ENCODE results near the gene INTS13. TPM values are rescaled to one million over a fixed set of nuclear protein-coding genes. Genes with fewer than 3 reads are reported as not detected.
"Not testable (repeated sequence)": the region's sequence is repeated elsewhere in the genome, so short reads cannot be mapped to it uniquely, and the experiment has no call there.

The INTS13 gene
- polyA plus RNA-seq, 4 donors: 27.8 to 37.0 (median 33.2) TPM

DNA sequence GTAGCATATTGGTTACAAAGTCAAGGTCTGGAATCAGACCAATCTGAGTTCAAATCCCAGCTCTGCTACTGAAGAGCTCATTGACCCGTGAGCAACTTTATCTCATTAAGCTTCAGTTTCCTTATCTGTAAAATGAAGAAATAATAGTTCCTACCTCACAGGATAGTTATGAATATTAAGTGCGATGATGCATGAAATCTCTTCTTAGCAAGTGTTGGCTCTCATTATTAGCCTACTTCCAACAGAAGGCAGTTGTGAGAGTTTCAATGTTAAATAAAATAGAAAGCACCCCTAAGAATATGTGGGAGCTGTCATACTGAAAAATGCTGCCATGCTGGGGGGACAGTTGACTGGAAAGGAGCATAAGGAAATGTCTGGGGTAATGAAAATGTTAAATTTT is 65.8 kb downstream of the INTS13 start:
- no peak for DNase-seq (ENCODE audit: low read depth in 4 of 4, low spot score in 2 of 4)

DNA sequence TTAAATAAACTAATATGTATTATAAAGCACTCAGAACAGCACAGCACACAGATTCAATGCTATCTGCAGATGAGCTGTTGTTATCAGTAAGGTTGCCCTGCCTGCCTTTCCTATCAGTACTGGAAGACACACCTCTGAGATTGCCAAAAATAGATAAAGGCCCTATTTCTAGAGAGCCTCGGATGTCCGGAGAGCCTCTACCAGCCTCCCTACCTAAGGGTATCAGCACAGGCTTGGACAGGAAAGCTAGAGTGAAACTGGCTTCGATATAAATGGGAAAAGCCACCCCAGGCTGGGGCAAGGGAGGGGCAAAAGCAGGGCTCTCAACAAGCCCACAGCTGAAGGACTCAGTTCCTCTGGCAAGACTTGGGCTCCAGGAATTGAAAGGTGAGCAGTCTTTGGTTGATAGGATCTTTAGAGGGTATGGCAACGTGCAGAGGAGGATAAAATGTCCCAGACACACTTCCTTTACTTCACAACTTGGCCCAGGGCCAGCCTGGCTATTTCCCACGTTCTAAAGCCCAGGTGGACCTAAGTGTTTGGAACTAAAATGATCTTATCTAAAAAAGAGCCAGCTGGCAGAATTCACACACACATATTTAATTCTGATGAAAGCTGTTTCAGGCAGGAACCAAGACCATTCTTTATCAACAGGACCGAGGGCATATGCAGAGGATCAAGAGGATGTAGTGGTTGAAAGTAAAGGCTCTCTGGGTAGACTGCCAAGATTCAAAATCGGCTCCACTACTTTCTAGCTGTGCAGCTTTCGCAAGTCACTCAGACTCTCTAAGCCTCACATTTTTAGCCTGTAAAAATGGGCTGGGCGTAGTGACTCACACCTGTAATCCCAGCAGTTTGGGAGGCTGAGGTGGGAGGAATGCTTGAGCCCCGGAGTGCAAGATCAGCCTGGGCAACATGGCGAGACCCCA is 67.0 kb downstream of the INTS13 start:
- no peak for DNase-seq (ENCODE audit: low read depth in 4 of 4, low spot score in 2 of 4)

DNA sequence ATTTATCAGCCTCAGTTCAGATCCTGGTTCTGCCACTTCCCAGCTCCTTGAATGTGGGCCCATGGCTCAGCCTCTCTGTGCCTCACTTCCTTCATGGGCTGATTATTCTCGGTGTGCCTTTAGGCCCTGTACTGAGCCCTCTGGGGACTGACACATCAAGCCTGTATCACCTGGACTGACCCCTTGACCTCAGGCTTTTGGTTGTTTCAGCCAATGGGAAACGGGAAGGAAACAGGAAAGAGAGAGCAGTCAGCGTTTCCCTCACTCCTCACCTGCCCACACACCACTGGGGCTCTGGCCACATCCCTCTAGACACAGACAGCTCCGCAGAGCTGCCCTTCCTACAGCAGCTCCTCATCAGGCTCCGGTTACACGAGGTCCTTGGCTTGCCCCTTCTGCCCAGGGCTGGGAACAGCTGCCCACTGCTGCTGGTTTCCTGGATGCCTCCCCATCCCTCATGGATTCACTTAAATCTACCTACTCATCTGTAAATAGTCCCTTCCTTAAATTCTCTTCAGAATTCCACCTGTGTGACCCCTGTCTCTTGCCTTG is 67.8 kb downstream of the INTS13 start:
- no peak for DNase-seq (ENCODE audit: low read depth in 4 of 4, low spot score in 2 of 4)

DNA sequence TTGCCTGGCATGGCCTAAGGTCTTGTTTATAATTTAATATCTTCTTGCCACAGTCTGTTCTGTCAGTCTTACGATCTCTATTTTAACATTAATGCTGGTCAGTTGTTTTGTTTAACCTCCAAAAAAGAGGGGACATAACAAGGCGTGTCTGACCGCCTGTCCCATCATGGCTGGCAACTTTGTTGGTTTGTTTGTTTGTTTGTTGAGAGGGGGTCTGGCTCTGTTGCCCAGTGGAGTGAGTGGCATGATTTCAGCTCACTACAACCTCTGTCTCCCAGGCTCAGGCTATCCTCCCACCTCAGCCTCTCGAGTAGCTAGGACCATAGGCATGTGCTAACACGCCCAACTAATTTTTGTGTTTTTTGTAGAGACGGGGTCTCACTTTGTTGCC is 68.7 kb downstream of the INTS13 start:
- no peak for DNase-seq (ENCODE audit: low read depth in 4 of 4, low spot score in 2 of 4)

DNA sequence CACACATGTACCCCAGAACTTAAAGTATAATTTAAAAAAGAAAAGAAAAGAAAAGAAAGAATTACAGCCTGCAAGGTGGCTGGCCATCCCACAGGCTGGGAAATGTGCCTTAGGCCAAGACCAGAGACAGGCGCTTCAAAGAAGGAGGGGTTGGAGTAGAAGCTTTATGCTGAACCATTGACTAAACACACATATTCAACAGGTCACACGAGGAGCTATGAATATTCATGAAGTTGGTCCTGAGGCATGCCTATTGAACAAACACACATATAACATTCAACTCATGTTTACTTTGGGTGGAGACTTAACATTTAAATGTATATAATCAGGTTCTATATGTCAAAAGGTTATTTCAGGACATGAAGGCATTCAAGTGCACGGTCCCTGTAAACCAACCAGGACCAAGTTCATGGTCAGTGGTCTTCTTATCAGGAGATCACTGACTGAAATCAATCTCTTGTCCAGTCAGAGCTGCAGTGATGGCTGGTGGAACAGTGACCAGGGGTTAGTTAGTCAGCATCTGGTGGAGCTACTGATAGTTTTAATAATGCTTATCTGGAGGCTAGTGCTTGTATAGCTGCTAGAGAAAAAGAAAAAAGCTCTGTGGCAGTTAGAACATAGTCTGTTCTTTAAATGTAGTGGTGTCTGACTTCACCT is 69.2 kb downstream of the INTS13 start:
- no peak for DNase-seq (ENCODE audit: low read depth in 4 of 4, low spot score in 2 of 4)

DNA sequence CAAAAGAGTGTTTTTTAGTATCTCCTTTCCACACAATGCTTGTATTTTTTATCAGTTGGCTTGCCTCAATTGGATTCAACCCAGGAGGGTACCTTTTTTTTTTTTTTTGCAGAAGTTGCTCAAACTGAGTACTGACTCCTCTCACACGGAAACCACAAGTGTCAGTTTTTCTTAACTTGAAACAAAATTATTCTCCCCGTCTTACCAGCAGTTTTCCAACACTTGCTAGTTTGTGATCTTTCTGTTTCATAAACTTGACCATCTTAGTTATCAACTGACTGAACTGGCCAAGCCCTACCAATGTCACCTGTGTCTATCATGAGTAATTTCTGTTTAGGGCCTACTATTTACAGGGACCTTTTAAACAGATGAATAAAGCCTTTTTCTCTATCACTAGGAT is 70.7 kb downstream of the INTS13 start:
- no peak for DNase-seq (ENCODE audit: low read depth in 4 of 4, low spot score in 2 of 4)

DNA sequence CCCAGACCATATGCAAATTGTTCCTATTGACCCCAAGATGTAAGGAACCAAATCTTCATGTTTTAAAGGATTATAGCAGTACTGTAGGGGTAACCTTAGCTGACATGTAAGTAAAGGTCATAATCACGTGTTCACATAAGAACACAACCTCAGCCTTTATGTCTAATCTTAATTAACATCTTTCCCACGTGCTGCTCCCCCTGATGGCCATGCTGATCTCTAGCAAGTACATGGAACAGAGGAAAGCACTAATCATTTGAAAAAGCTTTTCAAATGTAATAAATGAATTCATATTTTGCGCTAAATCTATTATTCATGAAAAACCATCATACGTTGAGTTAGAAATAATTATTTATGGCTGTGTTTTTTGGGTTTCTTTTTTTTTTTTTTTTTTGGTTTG is 74.3 kb downstream of the INTS13 start:
- no peak for DNase-seq (ENCODE audit: low read depth in 4 of 4, low spot score in 2 of 4)

DNA sequence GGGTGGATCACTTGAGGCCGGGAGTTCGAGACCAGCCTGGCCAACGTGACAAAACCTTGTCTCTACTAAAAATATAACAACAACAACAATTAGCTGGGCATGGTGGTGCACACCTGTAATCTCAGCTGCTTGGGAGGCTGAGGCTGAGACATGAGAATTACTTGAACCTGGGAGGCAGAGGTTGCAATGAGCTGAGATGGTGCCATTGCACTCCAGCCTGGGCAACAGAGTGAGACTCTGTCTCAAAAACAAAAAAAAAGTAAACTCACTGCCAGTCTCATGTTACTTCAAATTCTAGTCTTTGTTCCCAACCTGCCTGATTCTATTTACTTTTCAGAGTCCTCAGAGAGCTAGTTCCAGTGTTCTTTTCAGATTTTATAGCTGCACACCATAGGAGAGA is 75.0 kb downstream of the INTS13 start:
- not testable (repeated sequence) for DNase-seq (ENCODE audit: low read depth in 4 of 4, low spot score in 2 of 4)

DNA sequence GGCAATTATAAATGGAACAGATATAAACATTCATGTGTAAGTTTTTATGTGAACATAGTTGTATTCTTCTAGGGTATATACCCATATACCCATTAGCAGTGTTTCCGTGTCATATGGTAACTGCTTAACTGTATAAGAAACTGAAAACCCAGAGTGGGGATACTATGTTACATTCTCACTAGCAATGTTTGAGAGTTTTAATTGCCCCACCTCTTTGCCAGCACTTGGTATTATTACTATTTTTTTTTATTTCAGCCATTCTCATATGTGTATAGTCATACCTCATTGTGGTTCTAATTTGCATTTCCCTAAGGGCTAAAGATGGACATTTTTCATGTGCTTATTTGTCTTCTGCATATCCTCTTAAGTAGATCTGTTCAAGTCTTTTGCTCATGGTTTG is 76.1 kb downstream of the INTS13 start:
- DNase-seq (ENCODE audit: low read depth in 4 of 4, low spot score in 2 of 4): no peak

DNA sequence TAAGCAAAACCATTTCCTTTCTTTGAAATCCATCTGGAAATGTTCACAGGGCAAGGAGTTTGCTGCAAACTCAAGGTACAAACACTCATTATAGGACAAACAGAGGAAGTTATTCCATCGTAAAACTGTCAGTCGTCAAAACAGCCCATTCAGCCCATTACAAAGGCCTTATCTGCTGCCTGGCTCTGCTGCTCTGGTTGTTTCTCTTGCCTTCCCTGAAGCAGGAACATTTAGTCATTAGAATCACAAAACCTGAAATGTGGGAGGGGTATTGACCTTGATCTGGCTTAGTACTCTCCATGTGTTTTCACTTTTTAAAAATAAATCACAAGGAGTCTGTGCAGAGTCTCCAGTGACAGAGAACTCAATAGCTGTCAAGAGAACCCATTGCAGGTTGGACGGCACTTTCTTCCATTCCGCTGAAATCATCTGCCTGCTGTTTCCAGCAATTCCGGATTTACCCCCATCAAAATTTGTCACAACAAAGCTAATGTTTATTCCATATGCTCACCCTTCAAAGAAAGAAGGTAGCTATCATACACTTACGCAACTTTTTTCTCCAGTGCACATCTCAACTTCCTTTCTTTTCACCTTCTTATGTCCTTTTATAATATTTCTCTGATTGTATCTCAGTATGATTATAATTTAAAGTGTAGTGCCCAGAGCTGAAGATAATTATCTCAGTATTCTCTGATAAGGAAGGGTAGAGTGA is 80.2 kb downstream of the INTS13 start:
- DNase-seq (ENCODE audit: low read depth in 4 of 4, low spot score in 2 of 4): no peak

DNA sequence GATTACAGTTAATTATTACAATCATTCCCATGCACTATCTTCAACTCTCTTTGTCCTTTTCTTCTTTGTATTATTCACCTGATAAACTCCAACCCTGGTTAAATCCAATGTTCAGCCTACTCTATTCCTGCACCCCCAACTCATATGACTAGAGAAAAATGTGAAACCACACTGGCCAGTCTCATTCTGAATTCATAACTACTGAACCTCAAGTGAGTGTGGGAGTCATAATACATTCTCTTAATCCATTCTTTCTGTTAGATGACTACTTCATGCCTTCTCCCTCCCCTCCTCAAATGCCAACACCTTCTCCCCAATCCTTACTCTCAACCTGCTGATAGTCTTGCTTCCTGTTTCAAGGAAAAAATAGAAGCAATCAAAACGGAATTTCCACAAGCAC is 82.4 kb downstream of the INTS13 start:
- no peak for DNase-seq (ENCODE audit: low read depth in 4 of 4, low spot score in 2 of 4)

Other genes starting within 250 kb of the INTS13 start
- gene ITPR2, start 104.8 kb downstream of the INTS13 start, polyA plus RNA-seq (ENCODE audit: insufficient read length in 4 of 4): 10 to 100 TPM; 11.0 to 15.3 (median 14.6) TPM
- gene FGFR1OP2, start 489 bp upstream of the INTS13 start, polyA plus RNA-seq (ENCODE audit: insufficient read length in 4 of 4): 10 to 100 TPM; 51.5 to 99.4 (median 66.1) TPM
- 10 to 100 TPM; 70.2 to 92.5 (median 88.4) TPM for gene TM7SF3, start 76.4 kb upstream of the INTS13 start, polyA plus RNA-seq (ENCODE audit: insufficient read length in 4 of 4)
- 10 to 100 TPM; 51.3 to 64.6 (median 57.3) TPM for gene MED21, start 84.6 kb upstream of the INTS13 start, polyA plus RNA-seq (ENCODE audit: insufficient read length in 4 of 4)
- under 1 TPM in 1 of 4 donors, not detected in 3; 0.21 TPM for gene C12orf71, start 144.6 kb upstream of the INTS13 start, polyA plus RNA-seq (ENCODE audit: insufficient read length in 4 of 4)

Data from left renal cortex interstitium (tissue), 4 donors.